B cell (primary cell): Measurements from ENCODE around the gene SRRM4. TPM values are rescaled to one million over a fixed set of nuclear protein-coding genes. Genes with fewer than 3 reads are reported as not detected.

Source experiments
- ATAC-seq: fragments of 200-7000 bp; cut with Tn5 transposase; one replicate; pipeline ENCODE4 v1.10.0; 2021; ENCODE audit warnings: low read depth, mild to moderate bottlenecking, moderate number of reproducible peaks, moderate library complexity
- CTCF ChIA-PET: fragments of 350-600 bp; sonication (Branson Sonifier 250); formaldehyde crosslinking; loops from one replicate; lab custom pipeline; 2021; ENCODE audit warnings: antibody characterized with exemption, inconsistent platforms; lab: Charles Lee
- POLR2A ChIA-PET: fragments of 350-600 bp; sonication (Branson Sonifier 250); formaldehyde crosslinking; loops from one replicate; lab custom pipeline; 2021; ENCODE audit warnings: antibody characterized with exemption; lab: Charles Lee
- DNase-seq: peaks from one replicate; pipeline ENCODE4 v3.0.0; 2013
- H2AFZ ChIP-seq: 2 replicates; pipeline ENCODE4 v1.6.1; 2012; ENCODE audit warnings: mild to moderate bottlenecking, low read depth, low read length; ENCODE audit not compliant: insufficient read depth, poor library complexity, severe bottlenecking
- H3K27ac ChIP-seq, 2 donors: 1 replicate in 1 of 2; 2 replicates in 1 of 2; pipeline ENCODE4 v1.5.1; 2012 to 2013; ENCODE audit warnings: low read length in 2 of 2, mild to moderate bottlenecking in 2 of 2, moderate library complexity in 1 of 2
- H3K27me3 ChIP-seq, 4 experiments: fragments of 200-600 bp in 1 of 4; sonication (generic) in 1 of 4; replicated peaks in 1 of 4; 1 replicate in 2 of 4; 2 replicates in 2 of 4; pipeline versions ENCODE4 v1.6.1 to v1.7.0; 2013 to 2016; ENCODE audit warnings: low read length in 3 of 4, mild to moderate bottlenecking in 2 of 4, mixed read lengths in 1 of 4, moderate library complexity in 1 of 4; ENCODE audit not compliant: insufficient read depth in 4 of 4, control insufficient read depth in 3 of 4; ENCODE audit errors: control extremely low read depth in 1 of 4
- H3K36me3 ChIP-seq, 2 experiments: replicated peaks in 1 of 2; 1 replicate in 1 of 2; 2 replicates in 1 of 2; pipeline versions ENCODE4 v1.6.1 to v1.7.1; 2013; ENCODE audit warnings: low read length in 1 of 2; ENCODE audit not compliant: insufficient read depth in 2 of 2, control insufficient read depth in 1 of 2; ENCODE audit errors: control extremely low read depth in 1 of 2, extremely low read depth in 1 of 2
- H3K4me1 ChIP-seq, 2 donors: fragments of 200-600 bp in 1 of 2; sonication (generic) in 1 of 2; 1 replicate in 1 of 2; 2 replicates in 1 of 2; pipeline versions ENCODE4 v1.5.1 to v1.6.1; 2013 to 2017; ENCODE audit warnings: low read length in 2 of 2; ENCODE audit not compliant: control insufficient read depth in 2 of 2, insufficient read depth in 2 of 2
- H3K4me2 ChIP-seq: replicated peaks from 2 replicates; pipeline ENCODE3; 2012; ENCODE audit warnings: mild to moderate bottlenecking, low read depth, low read length; ENCODE audit not compliant: poor library complexity, severe bottlenecking
- H3K4me3 ChIP-seq, 5 experiments: fragments of 200-600 bp in 1 of 5; sonication (generic) in 1 of 5; 1 replicate in 3 of 5; 2 replicates in 2 of 5; pipeline versions ENCODE4 v1.5.1 to v1.7.0; 2011 to 2016; ENCODE audit warnings: low read length in 4 of 5, mild to moderate bottlenecking in 4 of 5, low read depth in 2 of 5, control low read depth in 1 of 5, moderate library complexity in 1 of 5; ENCODE audit not compliant: insufficient read depth in 1 of 5; ENCODE audit errors: control extremely low read depth in 1 of 5, extremely low read depth in 1 of 5
- H3K79me2 ChIP-seq: fragments of 200-600 bp; sonication (generic); one replicate; pipeline ENCODE4 v1.6.0; 2016; ENCODE audit warnings: low read length; ENCODE audit not compliant: control insufficient read depth, insufficient read depth
- H3K9ac ChIP-seq: fragments of 200-600 bp; sonication (generic); 2 replicates; pipeline ENCODE4 v1.6.1; 2017; ENCODE audit warnings: mild to moderate bottlenecking, low read length, moderate library complexity
- H3K9me3 ChIP-seq, 3 donors: one replicate each; pipeline versions ENCODE4 v1.6.1 to v1.7.1; 2013; ENCODE audit warnings: low read length in 2 of 3; ENCODE audit not compliant: control insufficient read depth in 2 of 3, insufficient read depth in 1 of 3; ENCODE audit errors: control extremely low read depth in 1 of 3
- H4K20me1 ChIP-seq: 2 replicates; pipeline ENCODE4 v1.6.0; 2012; ENCODE audit warnings: mild to moderate bottlenecking, low read length; ENCODE audit not compliant: insufficient read depth, control insufficient read depth, poor library complexity, severe bottlenecking
- H3K27ac Mint-ChIP-seq: one replicate; pipeline ENCODE4 v1.8.0; 2021; ENCODE audit warnings: mixed read lengths
- H3K27me3 Mint-ChIP-seq: one replicate; pipeline ENCODE4 v1.8.0; 2021; ENCODE audit warnings: mixed read lengths
- H3K4me1 Mint-ChIP-seq: one replicate; pipeline ENCODE4 v1.8.0; 2021; ENCODE audit warnings: mixed read lengths
- H3K4me3 Mint-ChIP-seq: one replicate; pipeline ENCODE4 v1.8.0; 2021; ENCODE audit warnings: mixed read lengths
- H3K9me3 Mint-ChIP-seq: one replicate; pipeline ENCODE4 v1.8.0; 2022; ENCODE audit warnings: mixed read lengths; ENCODE audit not compliant: insufficient read depth
- EZH2 ChIP-seq: IDR thresholded peaks from 2 replicates; pipeline ENCODE4 v1.6.1; 2012; ENCODE audit warnings: borderline replicate concordance, low read depth, mild to moderate bottlenecking, moderate library complexity, low read length; ENCODE audit not compliant: insufficient read depth, poor library complexity, severe bottlenecking
- WGBS: methylation state at CpG from one replicate; pipeline ENCODE4 v1.1.5; 2013; ENCODE audit warnings: missing lambda C conversion rate; ENCODE audit not compliant: insufficient coverage; 5-methylcytosine and 5-hydroxymethylcytosine counted together
- intact Hi-C: fragments of 100-400 bp; cut with micrococcal nuclease; formaldehyde crosslinking; loops from one replicate; pipeline ENCODE4 v1.10.0; 2022
- polyA plus RNA-seq: library from polyadenylated mRNA; depleted of rRNA; stranded (reverse); fragments of >200 nt; gene quantifications from 2 replicates; pipeline ENCODE4 v1.2.3, GENCODE V29; 2012
- total RNA-seq, 2 donors: library from RNA; stranded (reverse); fragments of 120-200 nt in 1 of 2; gene quantifications; 1 replicate in 1 of 2; 2 replicates in 1 of 2; pipeline versions ENCODE4 v1.2.3 to v1.2.4, GENCODE V29; 2013 to 2022
- TF ChIP-seq, protein P1 (sequence below): fragments of 200-600 bp; IDR thresholded peaks from one replicate; pipeline ENCODE4 v1.8.0; 2022; ENCODE audit warnings: antibody characterized with exemption, mild to moderate bottlenecking

Gene SRRM4
- total and polyA plus RNA-seq, 2 donors (not counting 1 experiment from before 2014, with no cell fraction given): not detected

DNA sequence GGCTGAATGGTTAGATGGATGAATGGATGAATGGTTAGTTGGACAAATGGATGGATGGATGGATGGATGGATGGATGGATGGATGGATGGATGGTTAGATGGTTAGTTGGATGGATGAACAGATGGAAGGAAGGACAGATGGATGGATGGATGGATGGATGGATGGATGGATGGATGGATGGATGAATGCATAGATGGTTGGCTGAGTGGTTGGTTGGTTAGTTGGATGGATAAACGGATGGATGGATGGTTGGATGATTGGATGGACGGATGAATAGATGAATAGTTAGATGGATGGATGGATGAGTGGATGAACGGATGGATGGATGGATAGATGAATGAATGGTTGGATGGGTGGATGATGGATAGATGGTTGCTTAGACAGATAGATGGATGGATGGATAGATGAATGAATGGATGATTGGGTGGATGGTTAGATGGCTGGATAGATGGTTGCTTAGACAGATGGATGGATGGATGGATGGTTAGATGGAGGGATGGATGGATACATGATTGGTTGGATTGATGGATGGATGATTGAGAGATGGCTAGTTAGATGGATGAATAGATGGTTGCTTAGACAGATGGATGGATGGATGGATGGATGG is 148.6 kb downstream of the SRRM4 start:
- ChIA-PET POLR2A (no interaction called here), CTCF (no interaction called here)
- ATAC-seq (no peak), DNase-seq (no peak)
- Mint-ChIP-seq H3K9me3 (peaks cover 9% of the 10 kb centered on the region), H3K4me3 (no peak overlapping the region), H3K4me1 (no peaks in the 10 kb centered on the region), H3K27ac (no peak overlapping the region), H3K27me3 (no peaks in the 10 kb centered on the region)
- WGBS: 88% methylated on average over 3 of the region's 3 CpGs
- H3K4me3 ChIP-seq: no peak overlapping the region
- intact Hi-C loops: no loop called here
- no peaks in the 10 kb centered on the region for H3K4me1 ChIP-seq
- H3K9ac ChIP-seq: no peak overlapping the region
- H2AFZ ChIP-seq: no peak overlapping the region
- H3K36me3 ChIP-seq: no peaks in the 10 kb centered on the region
- no peaks in the 10 kb centered on the region for H3K79me2 ChIP-seq
- H3K4me2 ChIP-seq: no peak overlapping the region
- H4K20me1 ChIP-seq: no peaks in the 10 kb centered on the region
- H3K27ac ChIP-seq: no peak overlapping the region
- peaks cover 2 to 10% (median 3%) of the 10 kb centered on the region in 3 donors for H3K9me3 ChIP-seq
- no peaks in the 10 kb centered on the region for H3K27me3 ChIP-seq
- TF ChIP-seq, protein P1, sequence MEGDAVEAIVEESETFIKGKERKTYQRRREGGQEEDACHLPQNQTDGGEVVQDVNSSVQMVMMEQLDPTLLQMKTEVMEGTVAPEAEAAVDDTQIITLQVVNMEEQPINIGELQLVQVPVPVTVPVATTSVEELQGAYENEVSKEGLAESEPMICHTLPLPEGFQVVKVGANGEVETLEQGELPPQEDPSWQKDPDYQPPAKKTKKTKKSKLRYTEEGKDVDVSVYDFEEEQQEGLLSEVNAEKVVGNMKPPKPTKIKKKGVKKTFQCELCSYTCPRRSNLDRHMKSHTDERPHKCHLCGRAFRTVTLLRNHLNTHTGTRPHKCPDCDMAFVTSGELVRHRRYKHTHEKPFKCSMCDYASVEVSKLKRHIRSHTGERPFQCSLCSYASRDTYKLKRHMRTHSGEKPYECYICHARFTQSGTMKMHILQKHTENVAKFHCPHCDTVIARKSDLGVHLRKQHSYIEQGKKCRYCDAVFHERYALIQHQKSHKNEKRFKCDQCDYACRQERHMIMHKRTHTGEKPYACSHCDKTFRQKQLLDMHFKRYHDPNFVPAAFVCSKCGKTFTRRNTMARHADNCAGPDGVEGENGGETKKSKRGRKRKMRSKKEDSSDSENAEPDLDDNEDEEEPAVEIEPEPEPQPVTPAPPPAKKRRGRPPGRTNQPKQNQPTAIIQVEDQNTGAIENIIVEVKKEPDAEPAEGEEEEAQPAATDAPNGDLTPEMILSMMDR: no peak
- no peak for TF ChIP-seq EZH2

DNA sequence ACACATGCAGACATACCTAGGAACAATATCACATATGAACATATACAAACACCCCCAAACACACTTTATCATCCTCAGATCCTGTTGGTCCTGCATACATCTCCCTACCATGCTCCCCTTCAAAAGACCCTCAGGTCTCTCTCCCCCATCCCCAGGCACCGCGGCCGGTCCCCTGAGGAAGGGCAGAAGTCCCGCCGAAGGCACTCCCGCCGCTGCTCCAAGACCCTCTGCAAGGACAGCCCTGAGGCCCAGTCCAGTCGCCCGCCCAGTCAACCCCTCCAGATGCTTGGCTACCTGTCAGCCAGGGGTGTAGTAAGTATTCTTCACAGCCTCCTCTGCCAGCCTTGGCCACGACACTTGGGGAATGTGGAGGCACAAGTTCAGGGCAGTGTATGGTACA is 149.2 kb downstream of the SRRM4 start:
- H3K4me1 Mint-ChIP-seq: no peaks in the 10 kb centered on the region
- Histone ChIP-seq H3K27ac (no peak overlapping the region), H3K79me2 (no peaks in the 10 kb centered on the region), H3K9me3 (peaks cover 2 to 10% (median 3%) of the 10 kb centered on the region in 3 donors), H3K9ac (no peak overlapping the region), H3K4me2 (no peak overlapping the region), H3K36me3 (no peaks in the 10 kb centered on the region), H4K20me1 (no peaks in the 10 kb centered on the region), H3K27me3 (no peaks in the 10 kb centered on the region), H2AFZ (no peak overlapping the region), H3K4me1 (no peaks in the 10 kb centered on the region), H3K4me3 (no peak overlapping the region)
- intact Hi-C loops: no loop called here
- no peak overlapping the region for H3K4me3 Mint-ChIP-seq
- 87% methylated on average over 4 of the region's 10 CpGs for WGBS
- POLR2A ChIA-PET: no interaction called here
- ATAC-seq: no peak
- no peaks in the 10 kb centered on the region for H3K27me3 Mint-ChIP-seq
- TF ChIP-seq EZH2: no peak
- TF ChIP-seq, protein P1: no peak
- no peak overlapping the region for H3K27ac Mint-ChIP-seq
- no peak for DNase-seq
- CTCF ChIA-PET: no interaction called here
- peaks cover 13% of the 10 kb centered on the region for H3K9me3 Mint-ChIP-seq
